IPS DF 19.7 (cell line): Measurements from ENCODE around the gene MUC13.

ENCODE experiments used
- DNase-seq: peaks from one replicate; pipeline ENCODE4 v3.0.0-alpha.2; 2013; ENCODE audit warnings: low read depth, low spot score

Gene MUC13

GRCh38 chr3:124950026-124950425, 15.5 kb upstream of the MUC13 start:
- DNase-seq: no peak

GRCh38 chr3:124942613-124943012, 8.1 kb upstream of the MUC13 start:
- no peak for DNase-seq

- DNase-seq: no peak
These were observed 7.2 kb upstream of the MUC13 start for GRCh38 chr3:124941771-124942170.

- DNase-seq: no peak
These were observed 5.1 kb upstream of the MUC13 start for GRCh38 chr3:124939661-124940060.

- DNase-seq: no peak
These were observed 4.3 kb upstream of the MUC13 start for GRCh38 chr3:124938896-124939295.

- DNase-seq: no peak
These were observed 2.5 kb upstream of the MUC13 start for GRCh38 chr3:124937049-124937448.

GRCh38 chr3:124935794-124936542, 1.4 kb upstream of the MUC13 start:
- no peak for DNase-seq

GRCh38 chr3:124935264-124935663, 713 bp upstream of the MUC13 start:
- DNase-seq: no peak

GRCh38 chr3:124928333-124929202, 6.0 kb downstream of the MUC13 start:
- DNase-seq: peak; percentile 20

GRCh38 chr3:124927574-124928045, 6.9 kb downstream of the MUC13 start:
- DNase-seq: no peak

GRCh38 chr3:124926426-124927101, 8.0 kb downstream of the MUC13 start:
- DNase-seq: no peak

- no peak for DNase-seq
These were observed 9.8 kb downstream of the MUC13 start for GRCh38 chr3:124924741-124925140.

GRCh38 chr3:124923833-124924232, 10.7 kb downstream of the MUC13 start:
- no peak for DNase-seq

- DNase-seq: no peak
These were observed 13.8 kb downstream of the MUC13 start for GRCh38 chr3:124920718-124921117.

- DNase-seq: no peak
These were observed 14.8 kb downstream of the MUC13 start for GRCh38 chr3:124919756-124920155.

- DNase-seq: no peak
These were observed 16.0 kb downstream of the MUC13 start for GRCh38 chr3:124918524-124918923.

- DNase-seq: no peak
These were observed 17.6 kb downstream of the MUC13 start for GRCh38 chr3:124916837-124917409.

- DNase-seq: no peak
These were observed 19.3 kb downstream of the MUC13 start for GRCh38 chr3:124915254-124915653.

- DNase-seq: no peak
These were observed 26.6 kb downstream of the MUC13 start for GRCh38 chr3:124907957-124908356.

- no peak for DNase-seq
These were observed 29.6 kb downstream of the MUC13 start for GRCh38 chr3:124904835-124905492.
